Immature natural killer cell (primary cell): ENCODE measurements around the gene GDPD2. TPM values are rescaled to one million over a fixed set of nuclear protein-coding genes. Genes with fewer than 3 reads are reported as not detected.

Source experiments
- polyA plus RNA-seq, 3 donors: library from polyadenylated mRNA; unstranded; fragments of 300-500 nt; fragmentation: Illumina TruSeq; gene quantifications; one replicate each; pipeline ENCODE4 v1.2.3, GENCODE V29; 2021

GDPD2 gene
- polyA plus RNA-seq, 3 donors from 2014 or later, result not detected

Other genes with a start within 250 kb of the GDPD2 start
- not detected for gene DGAT2L6, start 245.8 kb upstream of the GDPD2 start, polyA plus RNA-seq
- gene AWAT1, start 188.7 kb upstream of the GDPD2 start, polyA plus RNA-seq, result not detected
- gene P2RY4, start 163.1 kb upstream of the GDPD2 start, polyA plus RNA-seq, result not detected
- not detected for gene ARR3, start 155.0 kb upstream of the GDPD2 start, polyA plus RNA-seq
- not detected for gene RAB41, start 141.1 kb upstream of the GDPD2 start, polyA plus RNA-seq
- gene PDZD11, start 133.4 kb upstream of the GDPD2 start, polyA plus RNA-seq, result 10 to 100 TPM; 46.9 to 60.6 (median 48.1) TPM
- gene KIF4A, start 133.2 kb upstream of the GDPD2 start, polyA plus RNA-seq, result 1 to 10 TPM in 1 of 3 donors, not detected in 2; 1.0 TPM
- gene DLG3, start 21.5 kb downstream of the GDPD2 start, polyA plus RNA-seq, result 1 to 10 TPM; 1.9 to 9.9 (median 6.6) TPM